Peyer's patch (tissue), 4 donors: ENCODE measurements around the gene GRM1.

ENCODE experiments used
- CTCF ChIP-seq, 6 experiments: fragments of 450-650 bp in 4 of 6; fragments of 200-600 bp in 2 of 6; sonication (generic) in 1 of 6; IDR thresholded peaks; one replicate each; pipeline ENCODE4 v1.5.1; 2017 to 2019; ENCODE audit warnings: antibody characterized with exemption in 6 of 6, mild to moderate bottlenecking in 3 of 6, moderate library complexity in 1 of 6
- POLR2A ChIP-seq, 2 donors: fragments of 450-650 bp; IDR thresholded peaks; one replicate each; pipeline ENCODE4 v1.5.1; 2017; ENCODE audit warnings: antibody characterized with exemption in 2 of 2, mild to moderate bottlenecking in 2 of 2, moderate library complexity in 2 of 2

- no peak for TF ChIP-seq CTCF (IDR thresholded peaks at IDR 0.05)
- TF ChIP-seq POLR2A (IDR thresholded peaks at IDR 0.05), result no peak
Observed at GRCh38 chr6:146281651-146282362, 252.9 kb downstream of the GRM1 start.
